K562 (cell line): ENCODE results near the gene SLC4A2. TPM values are rescaled to one million over a fixed set of nuclear protein-coding genes. Genes with fewer than 3 reads are reported as not detected.

Experiments
- ESRRA ChIP-seq: fragments of 450-650 bp; IDR thresholded peaks from 2 replicates; pipeline ENCODE4 v1.6.1; 2014; ENCODE audit warnings: low read depth, mild to moderate bottlenecking, moderate library complexity, borderline replicate concordance
- EZH2 ChIP-seq: IDR thresholded peaks from 2 replicates; pipeline ENCODE4 v1.6.1; 2012; ENCODE audit warnings: low read depth, mild to moderate bottlenecking, inconsistent platforms, low read length, borderline replicate concordance
- IFI16 ChIP-seq: fragments of 250-450 bp; sonication (Bioruptor Pico); IDR thresholded peaks from 2 replicates; pipeline ENCODE4 v2.1.2; 2022; ENCODE audit warnings: mild to moderate bottlenecking, inconsistent platforms
- ILK ChIP-seq: fragments of 450-650 bp; IDR thresholded peaks from 2 replicates; pipeline ENCODE4 v1.6.1; 2016; ENCODE audit warnings: missing genetic modification characterization, low read depth, mild to moderate bottlenecking, missing compliant biosample characterization, moderate library complexity, borderline replicate concordance
- KLF16 ChIP-seq: IDR thresholded peaks from 2 replicates; pipeline ENCODE4 v1.6.1; 2016; ENCODE audit warnings: antibody characterized with exemption
- MCM3 ChIP-seq: fragments of 450-650 bp; IDR thresholded peaks from 2 replicates; pipeline ENCODE4 v1.6.1; 2016
- MIER1 ChIP-seq: fragments of 450-650 bp; IDR thresholded peaks from 2 replicates; pipeline ENCODE4 v1.6.1; 2016; ENCODE audit warnings: antibody characterized with exemption, mild to moderate bottlenecking, low read depth
- MTA1 ChIP-seq: fragments of 450-650 bp; IDR thresholded peaks from 2 replicates; pipeline ENCODE4 v1.6.1; 2017; ENCODE audit warnings: borderline replicate concordance
- NCOA2 ChIP-seq, 2 experiments: fragments of 450-650 bp; IDR thresholded peaks; 2 replicates each; pipeline ENCODE4 v1.6.1; 2018; ENCODE audit warnings: mild to moderate bottlenecking in 2 of 2, moderate library complexity in 1 of 2; ENCODE audit not compliant: partially characterized antibody in 2 of 2
- PTBP1 ChIP-seq: fragments of 200-400 bp; formaldehyde crosslinking; IDR thresholded peaks from 2 replicates; pipeline ENCODE4 v1.6.1; 2017; ENCODE audit warnings: low read depth, low read length
- RBFOX2 ChIP-seq: fragments of 200-400 bp; formaldehyde crosslinking; IDR thresholded peaks from 2 replicates; pipeline ENCODE4 v1.6.1; 2017; ENCODE audit warnings: low read depth, mild to moderate bottlenecking, low read length, moderate library complexity
- RBM14 ChIP-seq: fragments of 200-400 bp; formaldehyde crosslinking; IDR thresholded peaks from 2 replicates; pipeline ENCODE4 v1.6.1; 2018; ENCODE audit warnings: low read depth, mild to moderate bottlenecking, low read length, moderate library complexity, borderline replicate concordance; ENCODE audit not compliant: insufficient read depth
- RBM17 ChIP-seq: fragments of 200-400 bp; formaldehyde crosslinking; IDR thresholded peaks from 2 replicates; pipeline ENCODE4 v1.6.1; 2017; ENCODE audit warnings: low read depth, mild to moderate bottlenecking, low read length, borderline replicate concordance
- SMAD1 ChIP-seq: fragments of 150-350 bp; IDR thresholded peaks from 2 replicates; pipeline ENCODE4 v1.6.1; 2014; ENCODE audit warnings: low read length, low read depth; ENCODE audit not compliant: partially characterized antibody
- SRSF7 ChIP-seq: fragments of 200-400 bp; formaldehyde crosslinking; optimal IDR thresholded peaks from 2 replicates; pipeline ENCODE3; 2017; ENCODE audit warnings: mild to moderate bottlenecking, low read depth, low read length
- TRIM24 ChIP-seq, 2 experiments: fragments of 450-650 bp; IDR thresholded peaks; 2 replicates each; pipeline ENCODE4 v1.6.1; 2016
- ZNF253 ChIP-seq: fragments of 250-450 bp; sonication (Bioruptor Pico); conservative IDR thresholded peaks from 2 replicates; pipeline ENCODE4 v1.6.1; 2021; ENCODE audit warnings: mild to moderate bottlenecking
- ZNF57 ChIP-seq: fragments of 450-650 bp; formaldehyde crosslinking; IDR thresholded peaks from 2 replicates; pipeline ENCODE4 v1.4.0; 2020; ENCODE audit warnings: mild to moderate bottlenecking, moderate library complexity
- ZNF589 ChIP-seq: fragments of 200-800 bp; sonication (Bioruptor generic); IDR thresholded peaks from 2 replicates; pipeline ENCODE4 v1.6.1; 2016; ENCODE audit warnings: low read depth, missing genetic modification characterization, missing compliant biosample characterization
- polyA plus RNA-seq, 8 experiments: library from polyadenylated mRNA; depleted of rRNA in 4 of 8; stranded (reverse) in 5 of 8; unstranded in 3 of 8; fragments of >200 nt; fragmentation: Nextera tagmentation in 2 of 8; fragmentation: Illumina TruSeq in 1 of 8; extraction: Ambion mirVana in 2 of 8; extraction: Trizol in 1 of 8; gene quantifications; 2 replicates each; pipeline versions ENCODE4 v1.2.1 to v1.2.3, GENCODE V29; 2011 to 2014; ENCODE audit warnings: inconsistent platforms in 1 of 8, missing spikeins in 1 of 8
- total RNA-seq, 7 experiments: library from RNA; depleted of rRNA in 6 of 7; stranded (reverse); fragments of >200 nt in 6 of 7; fragmentation: Illumina TruSeq in 2 of 7; extraction: Trizol in 2 of 7; gene quantifications; 2 replicates each; pipeline versions ENCODE4 v1.2.1 to v1.2.3, GENCODE V29; 2011 to 2021; ENCODE audit warnings: low replicate concordance in 1 of 7
- TF ChIP-seq, protein P1 (sequence below): fragments of 450-650 bp; IDR thresholded peaks from 2 replicates; pipeline ENCODE4 v1.6.1; 2016; ENCODE audit warnings: borderline replicate concordance
- TF ChIP-seq, protein P2 (sequence below): fragments of 450-650 bp; formaldehyde crosslinking; IDR thresholded peaks from 2 replicates; pipeline ENCODE4 v1.4.0; 2022; ENCODE audit warnings: missing genetic modification characterization
- TF ChIP-seq, protein P3 (sequence below): fragments of 250-450 bp; sonication (Bioruptor Pico); IDR thresholded peaks from 2 replicates; pipeline ENCODE4 v1.9.0; 2021; ENCODE audit warnings: mild to moderate bottlenecking, inconsistent platforms

Gene SLC4A2
- total and polyA plus RNA-seq, 9 of the 15 experiments (the other 6 are each of a cell fraction or from before 2014, with no cell fraction given): 11.4 to 375 (median 130) TPM

DNA sequence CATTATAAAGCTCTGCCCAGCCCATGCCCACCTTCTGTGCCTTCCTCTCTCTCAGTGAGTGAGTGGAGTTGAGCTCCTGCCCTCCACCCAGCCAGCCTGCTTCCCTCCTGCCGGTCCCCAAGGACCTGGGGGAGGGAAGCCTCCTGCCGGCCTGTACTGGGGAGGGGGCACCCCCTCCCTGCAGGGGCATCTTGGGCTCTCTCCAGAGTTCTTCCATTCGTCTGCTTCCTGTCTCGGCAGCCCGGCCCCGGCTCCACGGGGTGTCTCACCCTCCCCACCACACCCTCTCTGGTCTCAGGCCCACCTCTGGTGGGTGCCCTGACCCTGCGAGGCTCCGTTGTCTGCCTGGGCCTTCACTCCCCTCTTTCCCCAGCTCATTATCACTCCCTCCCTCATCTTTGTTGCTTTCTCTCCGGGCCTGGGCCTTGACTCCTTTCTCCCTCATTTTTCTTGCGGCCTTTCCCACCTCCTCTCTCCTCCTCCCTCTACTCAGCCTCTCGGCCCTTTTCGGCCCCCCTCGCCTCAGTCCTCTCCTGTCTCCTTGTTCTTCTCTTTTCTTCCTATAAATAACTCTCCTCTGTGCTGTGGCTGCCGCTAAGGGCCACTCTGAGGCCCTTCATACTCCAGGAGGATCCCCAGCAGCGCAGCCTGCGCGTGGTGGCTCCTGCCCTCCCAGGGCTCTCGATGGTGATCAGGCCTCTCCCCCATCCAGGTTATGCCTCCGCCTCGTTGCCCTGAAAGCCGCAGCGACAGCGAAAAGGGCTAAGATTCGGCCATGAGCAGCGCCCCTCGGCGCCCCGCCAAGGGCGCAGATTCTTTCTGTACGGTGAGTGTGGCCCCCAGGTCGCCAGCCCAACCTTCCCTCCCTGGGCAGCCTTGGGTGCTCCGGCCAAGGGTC lies 2.1 kb downstream of the SLC4A2 start (continued):
- TF ChIP-seq, protein P1, sequence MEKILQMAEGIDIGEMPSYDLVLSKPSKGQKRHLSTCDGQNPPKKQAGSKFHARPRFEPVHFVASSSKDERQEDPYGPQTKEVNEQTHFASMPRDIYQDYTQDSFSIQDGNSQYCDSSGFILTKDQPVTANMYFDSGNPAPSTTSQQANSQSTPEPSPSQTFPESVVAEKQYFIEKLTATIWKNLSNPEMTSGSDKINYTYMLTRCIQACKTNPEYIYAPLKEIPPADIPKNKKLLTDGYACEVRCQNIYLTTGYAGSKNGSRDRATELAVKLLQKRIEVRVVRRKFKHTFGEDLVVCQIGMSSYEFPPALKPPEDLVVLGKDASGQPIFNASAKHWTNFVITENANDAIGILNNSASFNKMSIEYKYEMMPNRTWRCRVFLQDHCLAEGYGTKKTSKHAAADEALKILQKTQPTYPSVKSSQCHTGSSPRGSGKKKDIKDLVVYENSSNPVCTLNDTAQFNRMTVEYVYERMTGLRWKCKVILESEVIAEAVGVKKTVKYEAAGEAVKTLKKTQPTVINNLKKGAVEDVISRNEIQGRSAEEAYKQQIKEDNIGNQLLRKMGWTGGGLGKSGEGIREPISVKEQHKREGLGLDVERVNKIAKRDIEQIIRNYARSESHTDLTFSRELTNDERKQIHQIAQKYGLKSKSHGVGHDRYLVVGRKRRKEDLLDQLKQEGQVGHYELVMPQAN: peak; percentile 51; the same call in 1 of the 2 replicates
- TF ChIP-seq MIER1 (no peak), MTA1 (0 out of 2 replicates have a peak, but pooled peaks have one; percentile 26), KLF16 (no peak), PTBP1 (no peak), ESRRA (no peak), ZNF589 (CRISPR knock-in tag) (no peak), ZNF253 (CRISPR knock-in tag) (no peak), EZH2 (no peak), RBM17 (no peak), RBM14 (0 out of 2 replicates have a peak, but pooled peaks have one; percentile 50), ILK (tag) (no peak), SMAD1 (no peak), RBFOX2 (peak; percentile 56), IFI16 (no peak), TRIM24 (IDR thresholded peaks at IDR 0.05) (no peak), ZNF57 (no peak), MCM3 (no peak), SRSF7 (no peak), NCOA2 (IDR thresholded peaks at IDR 0.05; ENCODE audit: partially characterized antibody in 2 of 2) (no peak)
- TF ChIP-seq, protein P2, sequence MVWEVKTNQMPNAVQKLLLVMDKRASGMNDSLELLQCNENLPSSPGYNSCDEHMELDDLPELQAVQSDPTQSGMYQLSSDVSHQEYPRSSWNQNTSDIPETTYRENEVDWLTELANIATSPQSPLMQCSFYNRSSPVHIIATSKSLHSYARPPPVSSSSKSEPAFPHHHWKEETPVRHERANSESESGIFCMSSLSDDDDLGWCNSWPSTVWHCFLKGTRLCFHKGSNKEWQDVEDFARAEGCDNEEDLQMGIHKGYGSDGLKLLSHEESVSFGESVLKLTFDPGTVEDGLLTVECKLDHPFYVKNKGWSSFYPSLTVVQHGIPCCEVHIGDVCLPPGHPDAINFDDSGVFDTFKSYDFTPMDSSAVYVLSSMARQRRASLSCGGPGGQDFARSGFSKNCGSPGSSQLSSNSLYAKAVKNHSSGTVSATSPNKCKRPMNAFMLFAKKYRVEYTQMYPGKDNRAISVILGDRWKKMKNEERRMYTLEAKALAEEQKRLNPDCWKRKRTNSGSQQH (CRISPR knock-in tag): peak; percentile 57; the same call in 1 of the 2 replicates
- TF ChIP-seq, protein P3, sequence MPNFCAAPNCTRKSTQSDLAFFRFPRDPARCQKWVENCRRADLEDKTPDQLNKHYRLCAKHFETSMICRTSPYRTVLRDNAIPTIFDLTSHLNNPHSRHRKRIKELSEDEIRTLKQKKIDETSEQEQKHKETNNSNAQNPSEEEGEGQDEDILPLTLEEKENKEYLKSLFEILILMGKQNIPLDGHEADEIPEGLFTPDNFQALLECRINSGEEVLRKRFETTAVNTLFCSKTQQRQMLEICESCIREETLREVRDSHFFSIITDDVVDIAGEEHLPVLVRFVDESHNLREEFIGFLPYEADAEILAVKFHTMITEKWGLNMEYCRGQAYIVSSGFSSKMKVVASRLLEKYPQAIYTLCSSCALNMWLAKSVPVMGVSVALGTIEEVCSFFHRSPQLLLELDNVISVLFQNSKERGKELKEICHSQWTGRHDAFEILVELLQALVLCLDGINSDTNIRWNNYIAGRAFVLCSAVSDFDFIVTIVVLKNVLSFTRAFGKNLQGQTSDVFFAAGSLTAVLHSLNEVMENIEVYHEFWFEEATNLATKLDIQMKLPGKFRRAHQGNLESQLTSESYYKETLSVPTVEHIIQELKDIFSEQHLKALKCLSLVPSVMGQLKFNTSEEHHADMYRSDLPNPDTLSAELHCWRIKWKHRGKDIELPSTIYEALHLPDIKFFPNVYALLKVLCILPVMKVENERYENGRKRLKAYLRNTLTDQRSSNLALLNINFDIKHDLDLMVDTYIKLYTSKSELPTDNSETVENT (CRISPR knock-in tag): 0 out of 2 replicates have a peak, but pooled peaks have one; percentile 53
